Measurements from ENCODE around the gene ATP2B1. TPM values are rescaled to one million over a fixed set of nuclear protein-coding genes. Genes with fewer than 3 reads are reported as not detected.

ATP2B1 gene
- total and polyA plus RNA-seq, 2 donors: 16.2 to 35.8 TPM

- Histone ChIP-seq H3K4me1 (ENCODE audit: control insufficient read depth in 2 of 2, insufficient read depth in 2 of 2, low read length in 2 of 2) (no peaks in the 10 kb centered on the region), H3K4me3 (ENCODE audit: low read length in 2 of 2) (no peak overlapping the region), H3K36me3 (ENCODE audit: control insufficient read depth in 2 of 2, insufficient read depth in 2 of 2, low read length in 1 of 2) (peaks cover 4 to 19% of the 10 kb centered on the region in 2 donors), H3K9me3 (ENCODE audit: control insufficient read depth in 2 of 2, insufficient read depth in 1 of 2, low read length in 1 of 2) (no peaks in the 10 kb centered on the region), H3K27ac (ENCODE audit: low read depth in 1 of 2, low read length in 1 of 2) (no peak overlapping the region), H3K27me3 (ENCODE audit: control insufficient read depth in 2 of 2, insufficient read depth in 1 of 2, low read length in 1 of 2) (no peaks in the 10 kb centered on the region)
- no peak for DNase-seq (ENCODE audit: low read depth in 6 of 9, low spot score in 9 of 9)
- WGBS: 95% methylated on average over 2 of the region's 2 CpGs
These were observed 88.9 kb downstream of the ATP2B1 start for GRCh38 chr12:89619764-89620163.

GRCh38 chr12:89618113-89618862 lies 90.3 kb downstream of the ATP2B1 start:
- Histone ChIP-seq H3K4me3 (ENCODE audit: low read length in 2 of 2) (no peak overlapping the region), H3K36me3 (ENCODE audit: control insufficient read depth in 2 of 2, insufficient read depth in 2 of 2, low read length in 1 of 2) (peaks cover 0 to 26% of the 10 kb centered on the region in 2 donors), H3K27ac (ENCODE audit: low read depth in 1 of 2, low read length in 1 of 2) (no peak overlapping the region), H3K27me3 (ENCODE audit: control insufficient read depth in 2 of 2, insufficient read depth in 1 of 2, low read length in 1 of 2) (no peaks in the 10 kb centered on the region), H3K4me1 (ENCODE audit: control insufficient read depth in 2 of 2, insufficient read depth in 2 of 2, low read length in 2 of 2) (no peaks in the 10 kb centered on the region), H3K9me3 (ENCODE audit: control insufficient read depth in 2 of 2, insufficient read depth in 1 of 2, low read length in 1 of 2) (no peaks in the 10 kb centered on the region)
- WGBS: 50% methylated on average over 2 of the region's 2 CpGs
- DNase-seq (ENCODE audit: low read depth in 6 of 9, low spot score in 9 of 9): no peak

GRCh38 chr12:89610366-89610765 lies 98.3 kb downstream of the ATP2B1 start:
- no peak for DNase-seq (ENCODE audit: low read depth in 6 of 9, low spot score in 9 of 9)
- Histone ChIP-seq H3K4me1 (ENCODE audit: control insufficient read depth in 2 of 2, insufficient read depth in 2 of 2, low read length in 2 of 2) (no peaks in the 10 kb centered on the region), H3K27me3 (ENCODE audit: control insufficient read depth in 2 of 2, insufficient read depth in 1 of 2, low read length in 1 of 2) (no peaks in the 10 kb centered on the region), H3K36me3 (ENCODE audit: control insufficient read depth in 2 of 2, insufficient read depth in 2 of 2, low read length in 1 of 2) (peaks cover 7 to 42% of the 10 kb centered on the region in 2 donors), H3K27ac (ENCODE audit: low read depth in 1 of 2, low read length in 1 of 2) (no peak overlapping the region), H3K9me3 (ENCODE audit: control insufficient read depth in 2 of 2, insufficient read depth in 1 of 2, low read length in 1 of 2) (no peaks in the 10 kb centered on the region), H3K4me3 (ENCODE audit: low read length in 2 of 2) (no peak overlapping the region)
- WGBS: 99% methylated on average over 3 of the region's 3 CpGs

GRCh38 chr12:89603678-89604077 lies 105.0 kb downstream of the ATP2B1 start:
- H3K27ac ChIP-seq (ENCODE audit: low read depth in 1 of 2, low read length in 1 of 2): no peak overlapping the region
- DNase-seq (ENCODE audit: low read depth in 6 of 9, low spot score in 9 of 9): no peak
- H3K36me3 ChIP-seq (ENCODE audit: control insufficient read depth in 2 of 2, insufficient read depth in 2 of 2, low read length in 1 of 2): peaks cover 3 to 29% of the 10 kb centered on the region in 2 donors
- 98% methylated on average over 5 of the region's 5 CpGs for WGBS
- H3K9me3 ChIP-seq (ENCODE audit: control insufficient read depth in 2 of 2, insufficient read depth in 1 of 2, low read length in 1 of 2): no peaks in the 10 kb centered on the region
- no peaks in the 10 kb centered on the region for H3K4me1 ChIP-seq (ENCODE audit: control insufficient read depth in 2 of 2, insufficient read depth in 2 of 2, low read length in 2 of 2)
- H3K27me3 ChIP-seq (ENCODE audit: control insufficient read depth in 2 of 2, insufficient read depth in 1 of 2, low read length in 1 of 2): no peaks in the 10 kb centered on the region
- H3K4me3 ChIP-seq (ENCODE audit: low read length in 2 of 2): no peak overlapping the region

GRCh38 chr12:89597770-89598169 lies 110.9 kb downstream of the ATP2B1 start:
- H3K4me3 ChIP-seq (ENCODE audit: low read length in 2 of 2): no peak overlapping the region
- no peaks in the 10 kb centered on the region for H3K4me1 ChIP-seq (ENCODE audit: control insufficient read depth in 2 of 2, insufficient read depth in 2 of 2, low read length in 2 of 2)
- peak in 2 of 9 donors; percentile 4 to 18 for DNase-seq (ENCODE audit: low read depth in 6 of 9, low spot score in 9 of 9)
- no peaks in the 10 kb centered on the region for H3K27me3 ChIP-seq (ENCODE audit: control insufficient read depth in 2 of 2, insufficient read depth in 1 of 2, low read length in 1 of 2)
- WGBS: 97% methylated on average over 1 of the region's 1 CpG
- H3K27ac ChIP-seq (ENCODE audit: low read depth in 1 of 2, low read length in 1 of 2): no peak overlapping the region
- H3K36me3 ChIP-seq (ENCODE audit: control insufficient read depth in 2 of 2, insufficient read depth in 2 of 2, low read length in 1 of 2): peaks cover 0 to 26% of the 10 kb centered on the region in 2 donors
- no peaks in the 10 kb centered on the region for H3K9me3 ChIP-seq (ENCODE audit: control insufficient read depth in 2 of 2, insufficient read depth in 1 of 2, low read length in 1 of 2)

GRCh38 chr12:89597210-89597609 lies 111.4 kb downstream of the ATP2B1 start:
- Histone ChIP-seq H3K4me3 (ENCODE audit: low read length in 2 of 2) (no peak overlapping the region), H3K36me3 (ENCODE audit: control insufficient read depth in 2 of 2, insufficient read depth in 2 of 2, low read length in 1 of 2) (peaks cover 0 to 28% of the 10 kb centered on the region in 2 donors), H3K27me3 (ENCODE audit: control insufficient read depth in 2 of 2, insufficient read depth in 1 of 2, low read length in 1 of 2) (no peaks in the 10 kb centered on the region), H3K4me1 (ENCODE audit: control insufficient read depth in 2 of 2, insufficient read depth in 2 of 2, low read length in 2 of 2) (no peaks in the 10 kb centered on the region), H3K27ac (ENCODE audit: low read depth in 1 of 2, low read length in 1 of 2) (no peak overlapping the region), H3K9me3 (ENCODE audit: control insufficient read depth in 2 of 2, insufficient read depth in 1 of 2, low read length in 1 of 2) (no peaks in the 10 kb centered on the region)
- DNase-seq (ENCODE audit: low read depth in 6 of 9, low spot score in 9 of 9): no peak
- 84% methylated on average over 4 of the region's 4 CpGs for WGBS

GRCh38 chr12:89593873-89594272 lies 114.8 kb downstream of the ATP2B1 start:
- DNase-seq (ENCODE audit: low read depth in 6 of 9, low spot score in 9 of 9): no peak
- Histone ChIP-seq H3K27ac (ENCODE audit: low read depth in 1 of 2, low read length in 1 of 2) (no peak overlapping the region), H3K4me1 (ENCODE audit: control insufficient read depth in 2 of 2, insufficient read depth in 2 of 2, low read length in 2 of 2) (no peaks in the 10 kb centered on the region), H3K36me3 (ENCODE audit: control insufficient read depth in 2 of 2, insufficient read depth in 2 of 2, low read length in 1 of 2) (peaks cover 7 to 26% of the 10 kb centered on the region in 2 donors), H3K9me3 (ENCODE audit: control insufficient read depth in 2 of 2, insufficient read depth in 1 of 2, low read length in 1 of 2) (no peaks in the 10 kb centered on the region), H3K4me3 (ENCODE audit: low read length in 2 of 2) (no peak overlapping the region), H3K27me3 (ENCODE audit: control insufficient read depth in 2 of 2, insufficient read depth in 1 of 2, low read length in 1 of 2) (no peaks in the 10 kb centered on the region)
- WGBS: 99% methylated on average over 5 of the region's 5 CpGs

- no peak overlapping the region for H3K27ac ChIP-seq (ENCODE audit: low read depth in 1 of 2, low read length in 1 of 2)
- no peaks in the 10 kb centered on the region for H3K9me3 ChIP-seq (ENCODE audit: control insufficient read depth in 2 of 2, insufficient read depth in 1 of 2, low read length in 1 of 2)
- H3K36me3 ChIP-seq (ENCODE audit: control insufficient read depth in 2 of 2, insufficient read depth in 2 of 2, low read length in 1 of 2): peaks cover 7 to 19% of the 10 kb centered on the region in 2 donors
- H3K4me1 ChIP-seq (ENCODE audit: control insufficient read depth in 2 of 2, insufficient read depth in 2 of 2, low read length in 2 of 2): no peaks in the 10 kb centered on the region
- no peak overlapping the region for H3K4me3 ChIP-seq (ENCODE audit: low read length in 2 of 2)
- DNase-seq (ENCODE audit: low read depth in 6 of 9, low spot score in 9 of 9): no peak
- 99% methylated on average over 4 of the region's 4 CpGs for WGBS
- no peaks in the 10 kb centered on the region for H3K27me3 ChIP-seq (ENCODE audit: control insufficient read depth in 2 of 2, insufficient read depth in 1 of 2, low read length in 1 of 2)
These were observed 115.4 kb downstream of the ATP2B1 start for GRCh38 chr12:89593233-89593632.

GRCh38 chr12:89589753-89590152 lies 118.9 kb downstream of the ATP2B1 start:
- no peak overlapping the region for H3K27ac ChIP-seq (ENCODE audit: low read depth in 1 of 2, low read length in 1 of 2)
- H3K27me3 ChIP-seq (ENCODE audit: control insufficient read depth in 2 of 2, insufficient read depth in 1 of 2, low read length in 1 of 2): no peaks in the 10 kb centered on the region
- DNase-seq (ENCODE audit: low read depth in 6 of 9, low spot score in 9 of 9): no peak
- no peak overlapping the region for H3K4me3 ChIP-seq (ENCODE audit: low read length in 2 of 2)
- H3K9me3 ChIP-seq (ENCODE audit: control insufficient read depth in 2 of 2, insufficient read depth in 1 of 2, low read length in 1 of 2): no peaks in the 10 kb centered on the region
- peaks cover 7 to 18% of the 10 kb centered on the region in 2 donors for H3K36me3 ChIP-seq (ENCODE audit: control insufficient read depth in 2 of 2, insufficient read depth in 2 of 2, low read length in 1 of 2)
- H3K4me1 ChIP-seq (ENCODE audit: control insufficient read depth in 2 of 2, insufficient read depth in 2 of 2, low read length in 2 of 2): no peaks in the 10 kb centered on the region
